GM21576 (cell line): ENCODE measurements around the gene CA10.

Experiments used
- ATAC-seq: cut with Tn5 transposase; IDR thresholded peaks from one replicate; pipeline ENCODE4 v1.9.1; 2021; ENCODE audit warnings: mild to moderate bottlenecking, moderate library complexity; ENCODE audit not compliant: unreplicated experiment

CA10 gene

DNA sequence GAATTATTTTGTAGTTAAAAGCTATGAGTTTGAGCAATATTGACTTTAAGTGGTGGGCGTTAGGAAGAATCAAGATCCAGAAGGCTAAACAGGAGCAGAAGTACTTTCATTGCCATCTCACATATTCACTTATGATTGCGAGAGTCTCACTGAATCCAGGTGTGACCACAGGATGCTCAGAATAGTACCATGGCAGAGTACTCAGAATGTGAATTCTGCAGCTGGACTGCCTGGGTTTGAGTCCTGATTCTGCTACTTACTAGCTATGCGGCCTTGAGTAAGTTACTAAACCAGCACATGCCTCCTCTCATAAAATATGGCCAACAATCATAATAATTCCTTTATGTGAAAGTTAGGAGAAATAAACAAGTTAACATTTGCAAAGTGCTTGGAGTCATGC is 109.5 kb downstream of the CA10 start:
- ATAC-seq = no peak

DNA sequence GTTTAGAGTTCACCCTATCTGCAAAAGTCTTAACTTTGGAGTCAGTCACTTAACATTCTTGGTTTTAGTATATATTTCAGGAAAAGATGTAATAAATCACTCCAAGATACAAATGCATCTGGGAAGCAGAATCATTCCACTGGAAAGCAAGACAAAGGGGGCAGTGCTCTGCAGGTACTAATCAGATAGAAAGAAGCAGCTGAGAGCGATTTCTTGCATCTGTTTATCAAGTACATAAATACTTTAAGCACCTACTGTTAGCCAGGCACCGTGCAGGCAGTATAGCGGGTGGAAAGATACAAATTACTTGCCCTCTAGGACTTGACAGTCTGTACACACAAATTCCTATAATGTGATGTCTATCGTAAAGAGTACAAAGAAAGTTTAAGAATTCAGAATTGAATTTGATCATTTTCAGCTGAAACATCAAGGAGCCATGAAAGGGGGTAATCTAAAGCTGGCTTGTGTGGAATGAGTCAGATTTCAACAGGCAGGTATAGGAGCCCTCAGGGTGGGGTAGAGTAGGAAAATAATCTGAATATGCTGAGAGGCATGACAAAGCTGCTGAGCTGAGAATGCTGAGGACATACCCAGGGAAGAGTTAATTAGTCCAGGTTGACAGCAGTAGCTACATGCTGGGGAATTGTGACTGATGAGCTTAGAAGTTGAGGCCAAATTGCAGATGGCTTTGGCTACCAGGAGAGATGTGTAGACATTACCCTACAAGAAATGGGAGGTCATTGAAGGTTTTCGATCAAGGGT is 110.2 kb downstream of the CA10 start:
- no peak for ATAC-seq

DNA sequence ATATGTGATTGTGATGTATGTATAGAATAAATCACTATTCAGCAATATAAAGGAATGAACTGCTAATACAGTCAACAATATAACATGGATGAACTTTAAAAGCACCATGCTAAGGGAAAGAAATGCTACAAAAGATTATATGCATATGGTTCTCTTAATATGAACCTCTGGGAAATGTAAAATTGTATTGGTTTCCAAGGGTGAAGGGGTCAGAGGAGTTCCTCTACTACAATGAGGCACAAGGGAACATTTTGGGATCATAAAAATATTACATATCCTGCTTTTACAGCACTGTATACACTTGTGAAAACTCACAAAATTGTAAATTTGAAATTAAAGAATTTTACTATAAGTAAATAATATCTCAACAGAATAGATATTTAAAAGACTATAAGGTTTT is 111.4 kb downstream of the CA10 start:
- ATAC-seq = no peak

DNA sequence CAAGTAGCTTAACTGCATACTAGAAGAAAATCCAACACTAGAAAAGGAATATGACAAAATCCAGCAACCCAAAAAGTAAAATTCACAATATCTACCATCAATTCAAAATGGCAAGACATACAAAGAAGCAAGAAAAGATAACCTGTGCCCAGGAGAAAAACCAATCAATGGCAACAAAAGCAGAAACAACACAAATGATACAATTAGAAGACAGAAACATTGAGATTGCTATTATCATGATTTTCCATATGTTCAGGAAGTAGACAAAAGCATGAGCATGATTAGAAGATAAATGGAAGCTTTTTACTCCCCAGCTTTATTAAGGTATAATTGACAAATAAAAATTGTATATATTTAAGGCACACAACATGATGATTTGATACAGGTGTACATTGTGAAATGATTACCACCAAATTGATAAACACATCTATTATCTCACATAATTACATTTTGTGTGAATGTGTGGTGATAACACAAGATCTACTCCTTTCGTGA is 117.3 kb downstream of the CA10 start:
- no peak for ATAC-seq

DNA sequence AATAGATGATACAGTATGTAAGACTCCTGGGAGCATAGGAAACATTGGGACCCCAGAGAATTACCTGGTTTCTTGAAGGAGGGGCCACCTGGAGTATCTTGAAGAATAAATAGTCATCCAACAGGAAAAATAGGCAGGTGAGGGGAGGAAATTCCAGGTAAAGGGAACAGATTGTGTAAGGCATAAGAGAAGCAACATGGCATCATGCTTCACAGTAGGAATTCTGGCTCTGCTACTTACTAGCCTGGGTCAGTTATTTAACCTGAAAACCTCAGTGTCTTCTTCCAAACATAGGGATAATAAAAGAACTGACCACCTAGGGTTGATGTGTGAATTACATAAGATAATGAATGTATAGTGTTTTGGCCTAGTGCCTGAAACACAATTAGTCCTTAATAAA is 122.1 kb downstream of the CA10 start:
- no peak for ATAC-seq

DNA sequence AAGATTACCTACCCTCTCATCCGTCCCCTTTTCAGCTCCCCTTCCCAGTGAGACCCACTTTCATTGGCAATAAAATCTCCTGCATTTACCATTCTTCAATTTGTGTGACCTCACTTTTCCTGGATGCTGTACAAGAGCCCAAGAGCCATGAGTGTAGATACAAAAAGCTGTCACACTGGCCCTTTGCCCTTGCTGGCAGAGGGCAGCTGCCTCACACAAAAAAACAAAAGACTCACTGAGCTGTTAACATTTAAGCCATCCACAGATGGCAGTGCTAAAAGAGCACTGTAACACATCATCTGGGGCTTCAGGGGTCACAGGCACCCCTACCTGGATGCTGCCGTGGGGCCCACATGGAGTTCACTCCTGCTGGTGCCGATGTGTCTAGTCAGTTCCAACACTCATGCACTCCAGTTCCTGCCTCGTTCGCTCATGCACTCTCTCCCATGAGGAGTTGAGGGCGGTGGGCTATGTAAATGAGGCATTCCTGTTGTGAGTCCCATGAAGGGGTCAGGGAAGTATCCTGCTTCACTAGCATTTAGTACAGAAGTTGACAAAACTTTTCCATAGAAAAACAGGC is 123.1 kb downstream of the CA10 start:
- ATAC-seq = no peak

DNA sequence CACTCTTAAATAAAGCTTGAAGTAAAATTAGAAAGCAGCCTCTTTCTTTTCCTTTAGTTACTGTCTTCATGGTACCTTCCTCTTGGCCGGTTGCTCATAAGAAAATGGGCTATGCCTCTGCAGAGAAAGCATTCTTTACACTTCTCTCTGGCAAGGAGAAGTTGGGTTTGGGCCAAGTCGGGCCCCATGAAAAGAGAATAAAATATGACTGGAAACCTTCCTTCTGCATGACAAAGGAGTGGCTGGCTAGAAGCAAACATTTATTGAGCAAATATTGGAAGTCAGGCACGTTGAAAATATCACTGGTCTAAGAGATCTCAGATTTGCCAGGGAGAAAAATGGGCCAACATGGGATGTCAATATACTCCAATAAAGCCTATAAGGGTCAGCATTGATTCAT is 126.1 kb downstream of the CA10 start:
- ATAC-seq = no peak

DNA sequence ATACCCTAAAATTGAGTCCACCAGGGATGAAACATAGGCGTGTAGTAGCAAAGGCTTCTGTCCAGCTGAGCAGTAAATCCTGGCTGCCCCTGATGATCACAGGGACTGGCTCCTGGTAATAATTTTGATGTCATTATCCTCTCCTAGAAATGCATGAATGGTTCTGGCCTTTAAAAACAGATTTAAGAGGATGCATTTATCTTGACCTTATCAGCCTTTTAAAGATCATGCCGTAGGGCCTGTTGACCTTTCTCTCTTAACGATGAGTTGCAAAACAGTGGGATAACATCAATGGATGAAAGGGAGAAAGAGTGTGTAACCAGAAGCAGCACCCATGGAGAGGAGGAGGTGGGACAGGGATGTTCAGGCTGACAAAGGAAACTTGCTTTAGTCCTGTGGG is 128.5 kb downstream of the CA10 start:
- no peak for ATAC-seq

DNA sequence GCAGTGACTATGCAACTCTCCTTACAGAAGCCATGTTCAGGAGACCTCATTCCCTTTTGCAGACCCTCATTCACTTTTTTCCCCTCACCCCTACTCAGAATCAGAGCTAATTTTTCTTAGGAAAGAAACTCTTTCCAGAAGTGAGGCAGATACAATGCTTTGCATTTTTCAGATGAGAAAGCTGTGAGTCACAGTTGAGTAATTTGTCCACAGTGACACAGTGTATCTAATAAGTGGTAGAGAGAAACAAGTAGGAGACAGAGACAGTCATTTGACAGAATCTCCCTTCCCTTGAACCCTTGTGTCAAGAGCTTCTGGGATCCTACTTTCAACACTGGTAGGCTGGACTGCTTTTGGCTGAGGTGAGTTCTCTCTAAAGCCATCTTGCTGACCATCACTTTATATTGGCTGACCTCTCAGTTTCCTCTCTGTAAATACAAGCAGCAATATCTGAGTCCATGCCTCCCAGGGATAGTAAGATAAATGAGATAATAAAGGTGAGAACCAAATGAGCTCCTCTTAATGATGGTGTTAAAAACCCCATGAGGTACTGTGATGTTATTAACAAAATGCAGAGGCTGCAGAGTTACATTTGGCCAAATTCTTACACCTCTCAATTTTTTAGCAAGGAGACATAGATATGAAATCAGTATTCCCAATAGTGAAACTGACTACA is 130.8 kb downstream of the CA10 start:
- ATAC-seq = no peak

DNA sequence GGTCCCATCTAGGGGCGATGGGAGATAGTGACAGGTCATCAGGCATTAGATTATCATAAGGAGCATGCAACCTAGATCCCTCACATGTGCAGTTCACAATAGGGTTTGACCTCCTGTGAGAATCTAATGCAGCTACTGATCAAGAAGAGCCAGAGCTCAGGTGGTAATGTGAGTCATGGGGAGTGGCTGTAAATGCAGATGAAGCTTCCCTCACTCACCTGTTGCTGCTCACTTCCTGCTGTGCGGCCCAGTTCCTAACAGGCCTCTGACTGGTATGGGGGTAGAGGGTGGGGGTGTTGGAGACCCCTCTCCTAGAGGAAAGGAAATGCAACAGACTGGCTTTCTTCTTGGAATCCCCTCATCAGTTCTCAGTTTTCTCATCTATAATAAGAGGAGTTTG is 131.4 kb downstream of the CA10 start:
- ATAC-seq = no peak

DNA sequence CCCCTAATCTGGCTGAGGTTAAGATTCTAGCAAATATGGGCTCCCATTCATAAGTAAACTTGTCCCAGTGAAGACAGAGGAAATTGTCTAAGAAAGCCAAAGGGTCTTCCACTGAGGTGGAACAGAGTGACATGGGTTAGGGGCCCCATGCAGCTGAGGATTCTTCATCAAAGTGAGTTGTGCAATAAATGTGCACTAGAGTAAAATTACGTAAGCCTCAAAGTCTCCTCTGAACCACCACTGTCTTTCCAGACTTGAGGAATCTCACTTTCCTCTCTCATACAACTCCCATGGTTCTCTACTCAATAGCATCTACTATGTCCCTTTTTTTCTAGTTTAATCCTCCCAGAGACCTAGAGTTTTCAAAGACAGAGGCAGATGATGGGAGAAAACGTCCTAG is 132.4 kb downstream of the CA10 start:
- ATAC-seq = no peak

DNA sequence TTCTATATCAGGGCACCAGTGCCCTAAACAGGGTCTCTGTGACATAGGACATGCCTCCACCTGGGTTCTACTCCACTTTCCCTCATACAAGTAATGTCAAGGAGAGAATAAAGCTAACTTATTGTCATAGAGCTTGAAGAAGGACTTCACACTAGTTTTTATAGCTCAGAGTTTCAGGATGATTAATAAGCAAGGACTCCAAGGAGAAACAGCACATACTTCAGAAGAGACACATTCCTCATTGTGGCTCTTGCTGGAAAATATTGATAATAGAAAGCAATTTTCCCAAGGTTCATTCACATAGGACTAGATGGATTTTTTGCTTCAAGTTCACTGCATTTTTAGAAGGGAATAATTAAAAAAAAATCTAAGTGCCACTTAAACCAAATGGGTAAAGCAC is 133.3 kb downstream of the CA10 start:
- ATAC-seq = no peak

DNA sequence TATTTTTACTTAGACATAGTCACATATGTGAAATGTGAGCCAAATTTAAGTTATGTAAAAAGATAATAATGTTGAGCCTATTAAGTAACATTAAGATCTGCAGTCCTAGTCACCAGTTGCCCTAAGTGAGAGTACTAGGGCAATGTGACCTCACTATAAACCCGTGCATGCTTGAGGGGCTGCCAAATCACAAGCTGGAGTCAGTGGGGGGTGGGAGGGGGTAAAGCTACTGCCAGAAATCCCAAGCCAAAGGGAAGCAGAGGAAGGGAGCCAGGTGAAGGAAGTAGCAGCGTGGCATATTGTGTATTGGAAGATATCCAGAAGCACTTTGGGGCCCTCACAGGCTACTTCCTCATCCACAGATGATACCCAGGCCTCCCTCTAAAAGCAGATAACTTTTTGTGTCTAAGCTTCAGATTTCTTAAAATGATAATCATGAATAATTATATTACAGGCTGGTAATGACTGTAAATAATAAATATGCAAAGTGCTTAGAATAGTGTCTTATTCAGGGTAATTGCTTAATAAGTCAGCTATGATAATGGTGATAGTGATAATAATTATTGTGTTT is 134.1 kb downstream of the CA10 start:
- ATAC-seq = no peak

DNA sequence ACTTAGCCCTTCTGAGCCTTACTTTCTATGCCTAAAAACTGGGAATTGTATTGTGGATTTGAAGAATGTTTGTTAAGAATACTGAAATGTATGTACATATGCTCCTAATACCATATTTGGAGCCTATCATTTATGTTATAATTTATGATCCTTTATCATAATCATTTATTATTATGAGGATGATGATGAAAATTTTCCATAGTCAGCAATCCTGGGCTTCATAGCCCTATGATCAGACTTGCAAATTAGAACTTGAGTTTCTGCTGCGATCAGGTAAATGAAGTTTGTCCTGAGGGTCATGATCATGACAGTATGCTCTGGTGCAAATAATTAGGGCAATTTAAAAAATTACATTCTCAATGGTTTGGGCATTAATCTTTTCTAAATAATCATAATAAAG is 147.4 kb downstream of the CA10 start:
- ATAC-seq = no peak

DNA sequence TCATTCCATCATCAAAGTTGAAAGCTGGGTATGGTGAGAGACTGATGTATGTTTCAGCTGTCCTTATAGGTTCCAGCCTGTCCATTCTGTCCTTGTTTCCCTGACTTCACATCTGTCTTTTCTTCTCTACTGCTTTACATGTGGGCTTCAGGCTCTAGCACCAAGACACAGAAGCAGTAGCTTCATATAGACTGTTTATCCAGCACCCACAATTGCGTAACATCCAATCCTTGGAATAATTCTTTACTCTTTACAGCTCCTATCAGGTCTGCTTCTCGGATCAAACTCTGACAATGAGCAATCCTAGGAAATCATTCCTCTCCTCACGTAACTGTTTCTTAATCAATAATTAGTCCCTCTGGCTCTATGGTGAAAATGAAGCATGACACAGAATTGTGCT is 158.9 kb downstream of the CA10 start:
- ATAC-seq = no peak

DNA sequence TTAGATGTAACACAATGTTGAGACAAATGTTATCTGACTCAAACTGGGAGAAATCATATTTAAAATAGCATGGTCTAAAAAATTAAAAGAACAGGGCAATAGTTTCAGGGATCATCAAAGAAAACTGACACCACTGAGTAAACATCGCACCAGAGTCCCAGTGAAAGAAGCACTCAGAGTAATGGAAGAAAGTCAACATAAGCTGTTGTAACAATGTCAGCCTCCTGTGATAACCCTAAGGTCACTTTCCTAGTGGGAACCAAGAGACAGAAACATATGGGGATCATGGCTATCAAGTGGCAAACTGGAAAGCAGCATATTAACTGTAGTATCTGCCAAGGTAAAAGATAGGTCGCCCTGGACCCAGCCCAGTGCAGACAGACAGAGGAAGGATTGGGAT is 160.8 kb downstream of the CA10 start:
- no peak for ATAC-seq

DNA sequence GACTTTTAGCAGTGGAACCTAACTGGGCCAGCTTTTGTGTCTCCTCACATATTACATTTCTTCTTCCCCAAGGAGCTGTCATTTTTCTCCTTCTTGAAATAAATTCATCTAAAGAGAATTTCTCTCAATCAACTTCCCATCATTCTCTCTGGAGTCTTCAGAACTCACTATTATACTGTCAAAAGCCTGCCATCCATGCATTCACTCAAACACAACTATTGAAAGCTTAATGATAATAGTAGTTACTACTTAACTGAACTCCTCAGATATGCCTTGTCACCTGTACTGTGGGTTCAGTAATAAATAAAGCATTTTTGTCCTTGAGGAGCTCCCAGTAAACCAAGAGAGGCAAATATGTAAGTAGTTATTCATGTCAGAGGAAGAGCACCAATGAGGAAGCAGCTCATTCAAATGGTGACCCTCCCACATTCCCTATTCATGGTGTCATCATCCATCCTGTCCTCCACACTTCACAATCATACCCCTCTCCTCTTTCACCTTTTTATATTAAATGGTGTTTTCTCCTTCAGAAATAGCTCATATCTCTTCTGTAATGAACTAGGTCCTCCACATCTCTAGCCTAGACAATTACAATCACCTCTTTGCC is 162.6 kb downstream of the CA10 start:
- ATAC-seq = no peak

DNA sequence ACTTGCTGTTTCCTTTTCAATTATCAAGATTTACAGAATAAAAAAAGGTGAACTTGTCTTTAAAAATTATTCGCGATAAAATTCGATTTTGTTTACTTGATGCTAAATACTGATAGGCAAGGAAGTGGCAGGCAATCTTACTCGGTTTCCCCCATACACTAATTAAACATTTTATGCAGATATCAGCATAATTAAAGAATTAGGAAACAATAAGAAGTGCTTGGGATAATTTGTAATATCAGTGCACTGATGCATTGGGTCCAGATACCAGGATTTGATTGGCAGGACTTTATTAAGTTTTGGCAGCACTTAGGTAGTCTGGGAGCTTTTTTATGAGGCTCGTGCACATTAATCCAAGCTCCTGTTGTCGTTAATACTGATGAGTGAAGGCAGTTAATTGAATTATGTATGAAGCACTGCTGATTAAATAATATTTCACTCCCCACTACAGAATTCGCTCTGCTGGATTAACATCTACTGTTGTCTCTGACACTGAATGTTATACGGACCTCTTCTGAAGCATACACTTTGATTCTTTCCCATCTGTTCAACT is 165.6 kb downstream of the CA10 start:
- ATAC-seq = no peak

DNA sequence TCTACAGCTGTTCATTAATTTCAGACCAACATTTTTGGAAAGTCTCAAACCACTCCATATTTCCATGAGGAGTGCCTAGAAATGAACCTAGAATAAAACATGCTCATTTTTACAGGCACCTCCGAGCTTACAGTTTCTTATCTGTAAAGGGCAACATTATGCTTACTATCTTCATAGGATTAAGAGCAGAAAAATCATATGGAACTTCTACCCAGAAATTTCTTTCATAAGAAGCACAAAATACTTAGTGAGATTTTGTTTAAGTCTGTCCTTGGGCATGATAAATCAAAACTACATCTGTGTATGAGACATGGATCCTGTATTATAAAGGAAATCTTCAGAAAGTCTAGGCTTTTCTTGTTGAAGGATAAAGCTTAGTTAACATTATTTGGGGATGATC is 187.4 kb downstream of the CA10 start:
- ATAC-seq = no peak

DNA sequence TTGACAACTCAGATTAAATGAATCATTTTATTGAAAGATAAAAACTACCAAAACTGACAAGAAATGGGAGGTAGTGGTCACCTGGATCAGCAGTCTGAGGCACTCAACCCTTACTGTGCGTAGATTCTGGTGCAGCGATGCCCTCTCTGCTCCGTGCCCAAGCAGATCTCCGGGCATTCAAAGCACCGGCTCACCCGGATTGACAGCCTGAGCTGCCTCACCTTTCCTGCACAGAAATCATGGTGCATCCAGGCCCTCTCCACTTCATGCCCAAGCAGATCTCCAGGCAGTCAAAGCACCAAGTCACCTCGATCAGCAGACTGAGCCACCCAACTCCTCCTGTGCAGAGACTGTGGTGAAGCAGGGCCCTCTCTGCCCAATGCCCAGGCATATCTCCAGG is 196.8 kb downstream of the CA10 start:
- ATAC-seq = no peak

DNA sequence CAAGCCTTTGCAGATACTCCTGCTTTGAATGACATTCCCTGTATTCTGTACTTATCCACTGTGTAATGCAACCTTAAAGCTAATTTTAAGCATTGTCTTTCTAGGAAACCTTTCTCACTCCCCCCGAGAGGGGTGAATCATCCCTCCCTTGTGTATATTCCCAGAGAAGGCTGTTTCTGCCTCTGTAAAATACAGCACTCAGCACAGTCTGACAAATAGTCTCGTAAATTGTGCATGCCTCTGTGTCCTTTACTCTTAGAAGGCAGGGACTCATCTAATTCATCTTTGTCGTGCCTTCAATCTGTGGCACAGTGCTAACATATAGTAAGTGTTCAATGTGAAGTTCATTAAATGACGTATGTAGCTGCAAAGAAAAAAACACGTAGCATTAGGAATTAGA is 200.7 kb downstream of the CA10 start:
- no peak for ATAC-seq
